OCI-LY7 (cell line): Measurements from ENCODE around the gene ASIC2. TPM values are rescaled to one million over a fixed set of nuclear protein-coding genes. Genes with fewer than 3 reads are reported as not detected.

Experiments used
- Bru-seq: library from RNA; stranded (reverse); fragments of 400-500 nt; gene quantifications from one replicate; lab custom pipeline; 2021; lab: Mats Ljungman, UMichigan
- BruChase-seq, 2 experiments: library from RNA; stranded (reverse); fragments of 400-500 nt; gene quantifications; one replicate each; lab custom pipeline; 2021; lab: Mats Ljungman, UMichigan
- BruUV-seq: library from RNA; stranded (reverse); fragments of 400-500 nt; replicated peaks from 2 replicates; lab custom pipeline; 2021; lab: Mats Ljungman, UMichigan
- CTCF ChIA-PET: fragments of 300-600 bp; sonication (Branson Sonifier 250); formaldehyde crosslinking; loops from one replicate; lab custom pipeline; 2022; ENCODE audit warnings: antibody characterized with exemption; ENCODE audit not compliant: unreplicated experiment; lab: Charles Lee
- POLR2A ChIA-PET: fragments of 300-600 bp; sonication (Branson Sonifier 250); formaldehyde crosslinking; loops from one replicate; lab custom pipeline; 2022; ENCODE audit warnings: antibody characterized with exemption; lab: Charles Lee
- DNase-seq: peaks from one replicate; pipeline ENCODE4 v3.0.0-alpha.2; 2015; ENCODE audit warnings: low spot score
- H2AFZ ChIP-seq: fragments of 200-600 bp; sonication (generic), shearing (Covaris generic); 2 replicates; pipeline ENCODE4 v1.6.1; 2014; ENCODE audit warnings: mild to moderate bottlenecking, antibody characterized with exemption, low read length, moderate library complexity
- H3K27ac ChIP-seq: fragments of 200-600 bp; sonication (generic); 2 replicates; pipeline ENCODE4 v1.5.1; 2014; ENCODE audit warnings: mixed run types, low read depth, mild to moderate bottlenecking, moderate library complexity, low read length, inconsistent platforms; ENCODE audit not compliant: poor library complexity, severe bottlenecking
- H3K36me3 ChIP-seq: fragments of 200-600 bp; sonication (generic); 2 replicates; pipeline ENCODE4 v1.6.1; 2014; ENCODE audit warnings: mild to moderate bottlenecking, antibody characterized with exemption, low read length, moderate library complexity, mixed read lengths; ENCODE audit not compliant: insufficient read depth
- H3K4me1 ChIP-seq: fragments of 200-600 bp; sonication (generic); 2 replicates; pipeline ENCODE4 v1.5.1; 2014; ENCODE audit warnings: mild to moderate bottlenecking, low read length; ENCODE audit not compliant: insufficient read depth, poor library complexity, severe bottlenecking
- H3K4me2 ChIP-seq: fragments of 200-600 bp; sonication (generic); 2 replicates; pipeline ENCODE4 v1.6.1; 2014; ENCODE audit warnings: mild to moderate bottlenecking, low read length
- H3K4me3 ChIP-seq: fragments of 200-600 bp; sonication (generic); 2 replicates; pipeline ENCODE4 v1.5.1; 2014; ENCODE audit warnings: mild to moderate bottlenecking, low read depth, low read length; ENCODE audit not compliant: poor library complexity, severe bottlenecking
- H3K79me2 ChIP-seq: fragments of 200-600 bp; sonication (generic); 2 replicates; pipeline ENCODE4 v1.6.1; 2016; ENCODE audit warnings: low read depth, mild to moderate bottlenecking, low read length, moderate library complexity, mixed read lengths; ENCODE audit not compliant: insufficient read depth
- H3K9me2 ChIP-seq: fragments of 200-600 bp; sonication (generic); 2 replicates; pipeline ENCODE4 v1.6.1; 2016; ENCODE audit warnings: mild to moderate bottlenecking, low read length, mixed read lengths; ENCODE audit not compliant: insufficient read depth
- H3K9me3 ChIP-seq: fragments of 200-600 bp; sonication (generic); 2 replicates; pipeline ENCODE4 v1.6.1; 2014; ENCODE audit warnings: mild to moderate bottlenecking, mixed run types, low read length, mixed read lengths
- H4K20me1 ChIP-seq: fragments of 200-600 bp; sonication (generic); 2 replicates; pipeline ENCODE4 v1.6.1; 2014; ENCODE audit warnings: mild to moderate bottlenecking, antibody characterized with exemption, low read length, moderate library complexity, mixed read lengths; ENCODE audit not compliant: insufficient read depth
- EZH2phosphoT487 ChIP-seq: fragments of 200-600 bp; sonication (generic); IDR thresholded peaks from 2 replicates; pipeline ENCODE4 v1.6.1; 2018; ENCODE audit warnings: low read depth, borderline replicate concordance, mild to moderate bottlenecking, mixed run types, antibody characterized with exemption, low read length, moderate library complexity, mixed read lengths
- intact Hi-C: fragments of 100-400 bp; cut with micrococcal nuclease; formaldehyde crosslinking; loops from one replicate; pipeline ENCODE4 v1.10.0; 2022; ENCODE audit not compliant: unreplicated experiment
- long read RNA-seq: library from polyadenylated mRNA; stranded (forward); transcript quantifications from one replicate; pipeline ENCODE4 v2.0.0, GENCODE V29; 2022
- total RNA-seq, 2 experiments: library from RNA; depleted of rRNA in 1 of 2; stranded (reverse); fragments of >200 nt in 1 of 2; shearing (Covaris generic) in 1 of 2; gene quantifications; 2 replicates each; pipeline ENCODE4 v1.2.3, GENCODE V29; 2014 to 2022
- TF ChIP-seq, protein P1 (sequence below): fragments of 200-600 bp; sonication (generic); conservative IDR thresholded peaks from 2 replicates; pipeline ENCODE4 v1.5.1; 2014; ENCODE audit warnings: mild to moderate bottlenecking, antibody characterized with exemption, low read length, moderate library complexity, mixed read lengths

ASIC2 gene
- total RNA-seq (2014; rRNA removed; shearing (Covaris generic)) (not detected in 2 replicates), total RNA-seq (2022) (not detected in 2 replicates), Bru-seq, nascent RNA (percentile 0 among the genes with signal in this experiment), BruChase-seq, experiment 1, labeled RNA remaining after a 6-hour chase (percentile 0 among the genes with signal in this experiment), BruChase-seq, experiment 2, labeled RNA remaining after a 2-hour chase (percentile 0 among the genes with signal in this experiment)
- long read RNA-seq, result 0 reads

DNA sequence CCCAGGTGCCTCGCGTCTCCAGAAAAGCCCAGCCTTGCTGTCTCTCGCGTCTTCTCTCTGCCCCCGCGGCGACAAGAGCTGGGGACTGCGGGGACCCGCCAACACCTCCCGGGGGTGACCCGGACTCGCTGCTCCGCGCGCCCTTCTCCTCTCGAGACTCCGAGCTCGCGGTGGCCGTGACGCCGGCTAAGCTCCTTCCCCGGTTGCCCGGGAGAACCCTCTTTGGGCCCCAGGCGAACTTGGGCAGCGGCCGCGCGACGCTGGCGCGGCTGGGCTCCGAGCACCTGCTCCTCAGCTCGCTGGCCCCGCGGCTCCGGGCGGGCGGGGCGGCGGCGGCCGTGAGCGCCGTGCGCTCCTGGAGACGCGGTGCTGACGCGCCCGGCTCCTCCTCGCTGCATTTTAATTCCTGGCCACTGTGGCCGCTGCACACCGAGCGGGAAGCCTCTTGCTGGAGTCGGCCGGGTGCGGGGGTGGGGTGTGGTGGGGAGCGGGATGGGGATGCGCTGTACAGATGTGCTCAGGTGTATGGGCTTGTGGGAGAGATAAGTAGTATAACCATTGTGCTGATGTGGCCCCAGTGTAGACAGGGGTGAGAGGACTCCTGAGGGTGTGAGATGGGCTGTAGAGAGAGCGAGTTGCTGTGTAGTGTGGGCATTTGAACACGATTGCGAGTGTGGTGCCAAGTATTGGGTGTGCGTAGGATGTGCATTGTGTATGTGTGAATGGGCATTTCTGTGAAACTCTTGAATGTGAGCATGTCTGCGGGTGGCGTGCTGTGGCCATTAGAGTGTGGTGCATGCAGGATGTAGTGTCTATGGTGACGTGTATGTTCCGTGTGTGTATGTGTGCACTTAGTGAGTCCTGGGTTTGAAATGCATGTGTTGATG is at the start of gene ASIC2:
Gene ASIC2 (minus strand): TSS at position 315 of the 887 bp plus-strand sequence.
- BruUV-seq, result no TSS peak
- TF ChIP-seq EZH2phosphoT487, result no peak
- TF ChIP-seq, protein P1, sequence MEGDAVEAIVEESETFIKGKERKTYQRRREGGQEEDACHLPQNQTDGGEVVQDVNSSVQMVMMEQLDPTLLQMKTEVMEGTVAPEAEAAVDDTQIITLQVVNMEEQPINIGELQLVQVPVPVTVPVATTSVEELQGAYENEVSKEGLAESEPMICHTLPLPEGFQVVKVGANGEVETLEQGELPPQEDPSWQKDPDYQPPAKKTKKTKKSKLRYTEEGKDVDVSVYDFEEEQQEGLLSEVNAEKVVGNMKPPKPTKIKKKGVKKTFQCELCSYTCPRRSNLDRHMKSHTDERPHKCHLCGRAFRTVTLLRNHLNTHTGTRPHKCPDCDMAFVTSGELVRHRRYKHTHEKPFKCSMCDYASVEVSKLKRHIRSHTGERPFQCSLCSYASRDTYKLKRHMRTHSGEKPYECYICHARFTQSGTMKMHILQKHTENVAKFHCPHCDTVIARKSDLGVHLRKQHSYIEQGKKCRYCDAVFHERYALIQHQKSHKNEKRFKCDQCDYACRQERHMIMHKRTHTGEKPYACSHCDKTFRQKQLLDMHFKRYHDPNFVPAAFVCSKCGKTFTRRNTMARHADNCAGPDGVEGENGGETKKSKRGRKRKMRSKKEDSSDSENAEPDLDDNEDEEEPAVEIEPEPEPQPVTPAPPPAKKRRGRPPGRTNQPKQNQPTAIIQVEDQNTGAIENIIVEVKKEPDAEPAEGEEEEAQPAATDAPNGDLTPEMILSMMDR, result no peak
- H3K27ac ChIP-seq, result no peak within 1 kb of the TSS
- no peaks in the 10 kb centered on the region for H3K9me3 ChIP-seq
- DNase-seq, result no peak
- POLR2A ChIA-PET, result no interaction called here
- no peak within 1 kb of the TSS for H3K4me2 ChIP-seq
- no peaks in the 10 kb centered on the region for H3K36me3 ChIP-seq
- H3K4me3 ChIP-seq, result no peak within 1 kb of the TSS
- H3K4me1 ChIP-seq, result no peaks in the 10 kb centered on the region
- H4K20me1 ChIP-seq, result no peaks in the 10 kb centered on the region
- CTCF ChIA-PET, result no interaction called here
- H3K9me2 ChIP-seq, result no peaks in the 10 kb centered on the region
- no peak within 1 kb of the TSS for H2AFZ ChIP-seq
- no peaks in the 10 kb centered on the region for H3K79me2 ChIP-seq
- intact Hi-C loops, result no loop called here

- H4K20me1 ChIP-seq, result no peaks in the 10 kb centered on the region
- DNase-seq, result no peak
- intact Hi-C loops, result no loop called here
- CTCF ChIA-PET, result no interaction called here
- no peak overlapping the region for H3K27ac ChIP-seq
- no TSS peak for BruUV-seq
- no peak overlapping the region for H3K4me2 ChIP-seq
- H3K9me3 ChIP-seq, result no peaks in the 10 kb centered on the region
- no peak overlapping the region for H2AFZ ChIP-seq
- H3K4me3 ChIP-seq, result no peak overlapping the region
- H3K9me2 ChIP-seq, result no peaks in the 10 kb centered on the region
- TF ChIP-seq, protein P1, result no peak
- no peak for TF ChIP-seq EZH2phosphoT487
- H3K4me1 ChIP-seq, result no peaks in the 10 kb centered on the region
- no peaks in the 10 kb centered on the region for H3K36me3 ChIP-seq
- POLR2A ChIA-PET, result no interaction called here
- no peaks in the 10 kb centered on the region for H3K79me2 ChIP-seq
These were observed 48.9 kb upstream of the ASIC2 start for GRCh38 chr17:33342025-33342424.

DNA sequence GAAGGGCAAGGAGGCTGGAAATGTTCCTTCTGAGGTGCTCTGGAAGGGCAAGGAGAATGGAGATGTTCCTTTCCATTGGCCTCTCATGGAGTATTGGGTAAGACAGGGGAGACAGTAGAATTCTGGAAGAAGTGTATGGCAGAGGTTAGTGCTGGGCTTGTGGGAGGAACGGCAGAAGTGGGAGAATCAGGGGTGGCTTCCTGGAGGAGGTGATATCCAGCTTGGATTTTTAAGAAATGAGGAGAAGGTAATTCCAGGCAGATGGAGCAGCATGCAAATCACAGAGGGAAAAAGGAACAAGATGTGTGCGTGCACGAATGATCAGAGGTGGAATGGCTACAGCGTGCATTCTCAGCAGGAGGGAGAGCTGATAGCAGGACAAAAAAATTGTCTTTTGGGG is 45.1 kb upstream of the ASIC2 start:
- no peak overlapping the region for H2AFZ ChIP-seq
- intact Hi-C loops, result no loop called here
- TF ChIP-seq, protein P1, result no peak
- TF ChIP-seq EZH2phosphoT487, result no peak
- DNase-seq, result no peak
- no peak overlapping the region for H3K27ac ChIP-seq
- CTCF ChIA-PET, result no interaction called here
- H3K4me3 ChIP-seq, result no peak overlapping the region
- POLR2A ChIA-PET, result no interaction called here
- no peaks in the 10 kb centered on the region for H3K79me2 ChIP-seq
- no peaks in the 10 kb centered on the region for H3K9me2 ChIP-seq
- no peaks in the 10 kb centered on the region; the same call in 1 of the 2 replicates for H4K20me1 ChIP-seq
- no TSS peak for BruUV-seq
- H3K4me1 ChIP-seq, result no peaks in the 10 kb centered on the region
- H3K4me2 ChIP-seq, result no peak overlapping the region
- no peaks in the 10 kb centered on the region for H3K36me3 ChIP-seq
- no peaks in the 10 kb centered on the region for H3K9me3 ChIP-seq
